ENCODE results near the gene MT1X.

DNA sequence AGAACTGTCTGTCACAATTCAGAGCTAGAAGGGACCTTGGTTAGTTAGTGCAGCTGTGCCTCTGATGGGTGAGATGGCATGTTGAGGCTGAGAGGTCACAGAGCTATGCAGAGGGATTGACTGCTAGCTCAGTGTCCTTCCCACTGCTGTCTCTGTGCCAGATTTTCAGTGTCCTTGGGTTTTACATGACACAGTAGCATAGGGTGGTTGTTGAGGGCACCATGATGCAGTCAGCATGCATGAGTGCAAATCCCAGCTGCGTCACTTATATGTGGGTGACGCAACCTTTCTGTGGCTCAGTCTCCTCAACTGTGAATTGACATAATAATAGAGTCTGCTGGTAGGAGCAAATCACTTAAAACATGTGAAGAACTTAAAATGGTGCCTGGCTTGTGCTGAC lies 41.1 kb upstream of the MT1X start:
- TF ChIP-seq, protein P1, sequence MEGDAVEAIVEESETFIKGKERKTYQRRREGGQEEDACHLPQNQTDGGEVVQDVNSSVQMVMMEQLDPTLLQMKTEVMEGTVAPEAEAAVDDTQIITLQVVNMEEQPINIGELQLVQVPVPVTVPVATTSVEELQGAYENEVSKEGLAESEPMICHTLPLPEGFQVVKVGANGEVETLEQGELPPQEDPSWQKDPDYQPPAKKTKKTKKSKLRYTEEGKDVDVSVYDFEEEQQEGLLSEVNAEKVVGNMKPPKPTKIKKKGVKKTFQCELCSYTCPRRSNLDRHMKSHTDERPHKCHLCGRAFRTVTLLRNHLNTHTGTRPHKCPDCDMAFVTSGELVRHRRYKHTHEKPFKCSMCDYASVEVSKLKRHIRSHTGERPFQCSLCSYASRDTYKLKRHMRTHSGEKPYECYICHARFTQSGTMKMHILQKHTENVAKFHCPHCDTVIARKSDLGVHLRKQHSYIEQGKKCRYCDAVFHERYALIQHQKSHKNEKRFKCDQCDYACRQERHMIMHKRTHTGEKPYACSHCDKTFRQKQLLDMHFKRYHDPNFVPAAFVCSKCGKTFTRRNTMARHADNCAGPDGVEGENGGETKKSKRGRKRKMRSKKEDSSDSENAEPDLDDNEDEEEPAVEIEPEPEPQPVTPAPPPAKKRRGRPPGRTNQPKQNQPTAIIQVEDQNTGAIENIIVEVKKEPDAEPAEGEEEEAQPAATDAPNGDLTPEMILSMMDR (conservative IDR thresholded peaks at IDR 0.05; ENCODE audit: low read length): no peak
- no peak for TF ChIP-seq EZH2phosphoT487 (IDR thresholded peaks at IDR 0.05; ENCODE audit: borderline replicate concordance, low read depth, low read length)

Measured in OCI-LY7 (cell line).